ENCODE measurements around the gene GALM.

DNA sequence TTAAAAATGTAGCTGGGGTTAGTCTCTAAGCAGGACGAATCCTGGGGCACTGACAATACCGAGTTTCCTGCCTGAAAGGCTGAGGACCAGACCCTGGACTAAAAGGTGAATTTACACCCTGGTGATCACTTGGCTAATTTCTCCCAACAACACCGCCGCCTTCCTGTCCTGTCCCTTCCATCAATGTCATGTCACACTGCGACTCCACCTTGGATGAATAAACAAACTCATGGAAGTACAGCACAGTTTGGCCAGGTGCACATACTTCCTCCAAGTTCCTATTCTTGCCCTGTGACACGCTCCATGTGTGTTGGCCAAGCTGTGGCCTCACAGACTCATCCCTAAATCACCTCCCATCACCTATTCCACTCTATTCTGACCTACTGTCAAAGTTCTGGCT is 15.9 kb upstream of the GALM start:
- TF ChIP-seq, protein P1, sequence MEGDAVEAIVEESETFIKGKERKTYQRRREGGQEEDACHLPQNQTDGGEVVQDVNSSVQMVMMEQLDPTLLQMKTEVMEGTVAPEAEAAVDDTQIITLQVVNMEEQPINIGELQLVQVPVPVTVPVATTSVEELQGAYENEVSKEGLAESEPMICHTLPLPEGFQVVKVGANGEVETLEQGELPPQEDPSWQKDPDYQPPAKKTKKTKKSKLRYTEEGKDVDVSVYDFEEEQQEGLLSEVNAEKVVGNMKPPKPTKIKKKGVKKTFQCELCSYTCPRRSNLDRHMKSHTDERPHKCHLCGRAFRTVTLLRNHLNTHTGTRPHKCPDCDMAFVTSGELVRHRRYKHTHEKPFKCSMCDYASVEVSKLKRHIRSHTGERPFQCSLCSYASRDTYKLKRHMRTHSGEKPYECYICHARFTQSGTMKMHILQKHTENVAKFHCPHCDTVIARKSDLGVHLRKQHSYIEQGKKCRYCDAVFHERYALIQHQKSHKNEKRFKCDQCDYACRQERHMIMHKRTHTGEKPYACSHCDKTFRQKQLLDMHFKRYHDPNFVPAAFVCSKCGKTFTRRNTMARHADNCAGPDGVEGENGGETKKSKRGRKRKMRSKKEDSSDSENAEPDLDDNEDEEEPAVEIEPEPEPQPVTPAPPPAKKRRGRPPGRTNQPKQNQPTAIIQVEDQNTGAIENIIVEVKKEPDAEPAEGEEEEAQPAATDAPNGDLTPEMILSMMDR (IDR thresholded peaks at IDR 0.05) = no peak
- no peak for TF ChIP-seq POLR2AphosphoS5 (IDR thresholded peaks at IDR 0.05; ENCODE audit: low read depth, low read length)
- TF ChIP-seq SIN3A (IDR thresholded peaks at IDR 0.05; ENCODE audit: borderline replicate concordance, insufficient read depth, low read depth, low read length) = no peak
